ENCODE results near the gene CNTN1.

GRCh38 chr12:40993158-40993557, 300.9 kb downstream of the CNTN1 start:
- TF ChIP-seq CTCF (IDR thresholded peaks at IDR 0.05 in 2 of 3, conservative IDR thresholded peaks at IDR 0.05 in 1 of 3; ENCODE audit: borderline replicate concordance in 1 of 3, insufficient read depth in 1 of 3, low read depth in 2 of 3, low read length in 2 of 3) (no peak), RAD21 (IDR thresholded peaks at IDR 0.05; ENCODE audit: low read depth) (no peak), ZFX (IDR thresholded peaks at IDR 0.05) (no peak), POLR2A (IDR thresholded peaks at IDR 0.05; ENCODE audit: borderline replicate concordance, extremely low read depth, insufficient read depth, insufficient read length) (no peak), EZH2 (IDR thresholded peaks at IDR 0.05) (no peak), SP1 (IDR thresholded peaks at IDR 0.05; ENCODE audit: low read depth) (no peak), POLR2AphosphoS5 (IDR thresholded peaks at IDR 0.05; ENCODE audit: low read depth, low read length) (no peak), REST (IDR thresholded peaks at IDR 0.05; ENCODE audit: low read depth) (no peak), ATF3 (IDR thresholded peaks at IDR 0.05) (no peak), SIN3A (IDR thresholded peaks at IDR 0.05; ENCODE audit: low read depth) (no peak)

All from HCT116 (cell line).